Lower leg skin (tissue), 4 donors: Measurements from ENCODE around the gene SLC35B4. TPM values are rescaled to one million over a fixed set of nuclear protein-coding genes. Genes with fewer than 3 reads are reported as not detected.

Experiments
- DNase-seq, 2 donors: peaks; one replicate each; pipeline ENCODE4 v3.0.0-alpha.2; 2019; ENCODE audit warnings: low spot score in 2 of 2
- H3K4me3 ChIP-seq: fragments of 200-600 bp; sonication (generic); 2 replicates; pipeline ENCODE4 v1.5.1; 2017; ENCODE audit warnings: mild to moderate bottlenecking, low read depth; ENCODE audit not compliant: poor library complexity, severe bottlenecking
- POLR2A ChIP-seq, 2 donors: fragments of 450-650 bp; IDR thresholded peaks; one replicate each; pipeline ENCODE4 v1.6.1; 2016 to 2017; ENCODE audit warnings: antibody characterized with exemption in 2 of 2, mild to moderate bottlenecking in 1 of 2, moderate library complexity in 1 of 2
- WGBS, 2 donors: methylation state at CpG; one replicate each; pipeline ENCODE4 v1.1.5; 2018; 5-methylcytosine and 5-hydroxymethylcytosine counted together
- intact Hi-C: fragments of 100-400 bp; cut with DNase I; formaldehyde crosslinking; loops from one replicate; pipeline ENCODE4 v1.15.0; 2023; ENCODE audit warnings: low total_unique reads
- total RNA-seq, 4 donors: library from RNA; depleted of rRNA; stranded (reverse); fragments of >200 nt; gene quantifications; one replicate each; pipeline ENCODE4 v1.1.0, GENCODE V29; 2016
- TF ChIP-seq, protein P1 (sequence below), 3 donors: fragments of 450-650 bp; IDR thresholded peaks; one replicate each; pipeline ENCODE4 v1.5.1; 2016; ENCODE audit warnings: antibody characterized with exemption in 3 of 3, mild to moderate bottlenecking in 3 of 3, moderate library complexity in 2 of 3

Gene SLC35B4
- total RNA-seq, 4 donors from 2014 or later, result 2.1 to 5.8 (median 2.9) TPM

DNA sequence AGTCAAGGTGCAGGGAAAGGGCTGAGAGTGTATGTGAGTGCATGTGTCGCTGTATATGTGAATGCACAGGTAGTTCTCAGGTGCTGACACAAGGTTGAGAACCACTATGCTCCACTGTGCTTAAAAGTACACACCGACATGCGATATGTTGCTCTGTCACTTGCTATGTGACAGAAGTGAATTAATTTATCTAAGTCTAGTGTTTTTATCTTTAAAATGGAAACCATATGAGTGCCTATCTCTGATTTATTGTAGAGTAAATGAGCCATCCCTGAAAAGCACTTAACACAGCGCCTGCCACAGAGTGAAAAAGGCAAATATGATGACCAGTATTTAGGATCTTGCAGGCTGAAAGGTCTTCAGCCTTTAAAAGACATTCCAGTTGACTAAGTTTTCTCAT is 4.9 kb downstream of the SLC35B4 start:
- 93 to 96% methylated on average over 4 of the region's 4 CpGs for WGBS, 2 donors
- intact Hi-C loops, result no loop called here
- no peak overlapping the region for H3K4me3 ChIP-seq

DNA sequence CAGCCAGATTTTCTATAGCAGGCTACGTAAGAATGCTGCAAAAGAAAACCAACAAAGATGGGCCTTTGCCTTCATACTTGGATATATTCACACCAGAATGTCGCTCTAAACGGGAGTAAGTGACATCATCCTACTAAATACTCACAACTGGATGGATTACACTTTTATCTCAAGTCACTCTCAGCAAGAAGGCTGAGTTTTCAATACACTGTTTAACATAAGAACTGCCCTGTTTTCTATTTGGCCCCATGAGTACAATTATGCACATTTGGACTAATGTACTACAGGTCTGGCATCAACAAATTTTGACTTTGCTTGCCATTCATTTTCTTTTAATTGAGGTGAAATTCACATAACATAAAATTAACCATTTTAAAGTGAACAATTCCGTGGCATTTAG is 8.2 kb downstream of the SLC35B4 start:
- 79 to 90% methylated on average over 4 of the region's 4 CpGs for WGBS, 2 donors
- no peak for TF ChIP-seq POLR2A (IDR thresholded peaks at IDR 0.05)
- TF ChIP-seq, protein P1, sequence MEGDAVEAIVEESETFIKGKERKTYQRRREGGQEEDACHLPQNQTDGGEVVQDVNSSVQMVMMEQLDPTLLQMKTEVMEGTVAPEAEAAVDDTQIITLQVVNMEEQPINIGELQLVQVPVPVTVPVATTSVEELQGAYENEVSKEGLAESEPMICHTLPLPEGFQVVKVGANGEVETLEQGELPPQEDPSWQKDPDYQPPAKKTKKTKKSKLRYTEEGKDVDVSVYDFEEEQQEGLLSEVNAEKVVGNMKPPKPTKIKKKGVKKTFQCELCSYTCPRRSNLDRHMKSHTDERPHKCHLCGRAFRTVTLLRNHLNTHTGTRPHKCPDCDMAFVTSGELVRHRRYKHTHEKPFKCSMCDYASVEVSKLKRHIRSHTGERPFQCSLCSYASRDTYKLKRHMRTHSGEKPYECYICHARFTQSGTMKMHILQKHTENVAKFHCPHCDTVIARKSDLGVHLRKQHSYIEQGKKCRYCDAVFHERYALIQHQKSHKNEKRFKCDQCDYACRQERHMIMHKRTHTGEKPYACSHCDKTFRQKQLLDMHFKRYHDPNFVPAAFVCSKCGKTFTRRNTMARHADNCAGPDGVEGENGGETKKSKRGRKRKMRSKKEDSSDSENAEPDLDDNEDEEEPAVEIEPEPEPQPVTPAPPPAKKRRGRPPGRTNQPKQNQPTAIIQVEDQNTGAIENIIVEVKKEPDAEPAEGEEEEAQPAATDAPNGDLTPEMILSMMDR (IDR thresholded peaks at IDR 0.05), result no peak
- DNase-seq, result no peak
- no peak overlapping the region for H3K4me3 ChIP-seq
- intact Hi-C loops, result no loop called here

More for the DNA sequence above, 4.9 kb downstream of the SLC35B4 start:
- TF ChIP-seq POLR2A (IDR thresholded peaks at IDR 0.05), result no peak
- TF ChIP-seq, protein P1 (IDR thresholded peaks at IDR 0.05), result no peak
- DNase-seq, result no peak

DNA sequence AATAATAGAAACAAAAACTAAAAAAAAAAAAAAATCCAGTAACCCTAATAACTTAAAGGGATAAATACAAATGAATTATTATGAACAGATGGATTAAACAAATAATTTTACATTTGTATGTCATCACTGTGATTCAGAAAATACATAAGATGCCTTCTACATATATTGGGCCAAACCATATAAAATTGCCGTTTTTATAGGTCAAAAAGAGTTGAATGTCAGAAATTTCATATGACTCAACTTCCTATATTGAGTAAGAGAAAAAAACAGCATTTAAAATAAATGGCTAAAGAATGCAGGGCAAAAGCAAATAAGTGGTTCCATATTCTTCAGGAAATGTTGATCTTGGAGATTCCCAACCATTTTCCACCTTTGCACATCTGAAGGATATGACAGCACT is 9.4 kb downstream of the SLC35B4 start:
- no peak for DNase-seq
- H3K4me3 ChIP-seq, result no peak overlapping the region
- 88 to 95% methylated on average over 1 of the region's 1 CpG for WGBS, 2 donors
- no peak for TF ChIP-seq POLR2A (IDR thresholded peaks at IDR 0.05)
- TF ChIP-seq, protein P1 (IDR thresholded peaks at IDR 0.05), result no peak
- intact Hi-C loops, result no loop called here

DNA sequence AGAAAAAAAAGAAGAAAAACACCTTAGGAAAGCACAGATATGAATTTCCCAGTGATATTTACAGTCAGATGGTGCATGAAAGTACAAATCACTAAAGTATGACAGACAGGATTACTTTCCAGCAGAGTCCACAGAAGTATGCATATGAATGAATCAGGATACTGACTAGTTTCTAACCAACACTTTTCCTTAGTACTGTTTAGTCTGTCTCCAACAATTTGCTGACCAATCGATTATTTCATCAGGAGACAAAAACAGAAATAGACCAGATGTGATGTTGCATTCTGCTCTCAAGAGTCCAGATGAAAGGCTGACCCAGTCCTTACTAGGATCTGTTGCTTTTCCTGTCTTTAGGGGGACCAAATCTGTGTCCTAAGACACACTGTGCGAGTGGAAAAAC is 14.6 kb downstream of the SLC35B4 start:
- H3K4me3 ChIP-seq, result no peak overlapping the region
- no peak for DNase-seq
- TF ChIP-seq, protein P1 (IDR thresholded peaks at IDR 0.05), result no peak
- TF ChIP-seq POLR2A (IDR thresholded peaks at IDR 0.05), result no peak
- 90 to 97% methylated on average over 2 of the region's 2 CpGs for WGBS, 2 donors
- intact Hi-C loops, result no loop called here

DNA sequence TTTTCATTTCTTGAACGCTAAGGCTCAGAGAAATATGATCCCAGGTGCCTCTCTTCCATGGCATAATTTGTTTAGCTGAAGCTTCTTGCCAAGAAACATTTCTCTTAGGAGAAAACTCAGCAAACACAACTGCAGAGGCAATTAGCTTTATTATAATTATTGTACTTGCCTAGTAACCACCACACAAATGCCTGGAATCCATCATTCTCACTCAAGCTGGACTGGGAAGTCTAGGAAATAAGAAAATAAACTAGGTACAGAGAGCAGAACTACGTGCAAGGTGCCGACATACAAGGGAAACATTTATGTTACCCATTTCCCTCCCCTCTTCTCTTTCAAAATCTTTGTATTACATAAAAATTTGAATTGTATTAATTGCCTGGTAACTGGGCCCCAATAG is 15.1 kb downstream of the SLC35B4 start:
- intact Hi-C loops, result no loop called here

DNA sequence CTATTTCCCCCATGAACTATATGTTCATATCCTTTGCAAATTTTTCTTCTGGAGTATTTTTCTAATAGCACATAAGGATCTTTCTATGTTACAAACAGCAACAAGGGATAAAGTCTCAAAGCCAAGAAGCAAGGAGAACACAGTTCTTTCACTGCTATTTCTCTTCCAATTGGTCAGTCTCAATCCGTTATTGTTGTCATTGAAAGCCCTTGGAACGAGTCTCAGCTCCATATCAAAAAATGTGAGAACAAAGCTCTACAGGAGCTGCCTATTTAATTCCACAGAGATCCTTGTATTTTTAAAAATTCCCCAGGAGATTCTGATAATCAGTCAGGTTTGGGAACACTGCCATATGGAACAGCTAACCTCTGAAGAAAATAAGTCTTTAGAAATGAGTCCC is 15.7 kb downstream of the SLC35B4 start:
- no peak for TF ChIP-seq POLR2A (IDR thresholded peaks at IDR 0.05)
- TF ChIP-seq, protein P1 (IDR thresholded peaks at IDR 0.05), result no peak
- intact Hi-C loops, result no loop called here
- 85 to 91% methylated on average over 2 of the region's 2 CpGs for WGBS, 2 donors
- H3K4me3 ChIP-seq, result no peak overlapping the region
- no peak for DNase-seq

More for the DNA sequence above, 15.1 kb downstream of the SLC35B4 start:
- WGBS, 2 donors, result 89 to 93% methylated on average over 3 of the region's 3 CpGs
- TF ChIP-seq, protein P1 (IDR thresholded peaks at IDR 0.05), result no peak
- TF ChIP-seq POLR2A (IDR thresholded peaks at IDR 0.05), result no peak
- no peak overlapping the region for H3K4me3 ChIP-seq
- no peak for DNase-seq
